GM12874 (cell line): ENCODE results near the gene CPLX4.

Experiments
- TF ChIP-seq, protein P1 (sequence below): IDR thresholded peaks from 2 replicates; pipeline ENCODE4 v1.5.1; 2011; ENCODE audit warnings: low read depth, mild to moderate bottlenecking, control low read depth, low read length, moderate library complexity; ENCODE audit not compliant: insufficient read depth

The CPLX4 gene

DNA sequence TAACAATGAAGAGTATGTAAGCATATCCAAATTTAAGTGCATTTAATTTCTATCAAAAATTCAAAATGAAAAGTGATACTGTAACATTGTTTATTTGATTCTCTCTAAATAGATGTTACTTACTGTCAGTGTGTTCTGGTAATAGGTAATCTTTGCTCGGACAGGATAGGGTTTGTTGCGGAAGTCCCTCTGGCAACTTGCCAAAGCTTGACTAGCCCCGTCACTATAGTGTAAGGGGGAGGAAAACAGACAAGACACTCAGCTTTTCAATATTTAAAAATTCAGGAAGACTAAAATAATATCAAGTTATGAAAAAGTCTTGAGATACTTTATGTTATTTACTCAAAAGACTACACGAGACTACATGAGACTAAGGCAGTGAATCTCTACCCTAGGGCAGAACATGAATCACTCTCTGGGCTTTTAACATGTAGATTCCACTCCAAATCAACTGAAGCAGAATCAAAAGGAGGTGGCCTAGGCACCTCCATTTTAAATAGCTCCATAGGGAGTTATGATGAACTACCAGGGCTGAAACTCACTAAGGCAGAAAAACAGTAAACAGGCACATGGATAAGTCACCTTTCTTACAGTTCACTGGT, 34.7 kb upstream of the CPLX4 start:
- TF ChIP-seq, protein P1, sequence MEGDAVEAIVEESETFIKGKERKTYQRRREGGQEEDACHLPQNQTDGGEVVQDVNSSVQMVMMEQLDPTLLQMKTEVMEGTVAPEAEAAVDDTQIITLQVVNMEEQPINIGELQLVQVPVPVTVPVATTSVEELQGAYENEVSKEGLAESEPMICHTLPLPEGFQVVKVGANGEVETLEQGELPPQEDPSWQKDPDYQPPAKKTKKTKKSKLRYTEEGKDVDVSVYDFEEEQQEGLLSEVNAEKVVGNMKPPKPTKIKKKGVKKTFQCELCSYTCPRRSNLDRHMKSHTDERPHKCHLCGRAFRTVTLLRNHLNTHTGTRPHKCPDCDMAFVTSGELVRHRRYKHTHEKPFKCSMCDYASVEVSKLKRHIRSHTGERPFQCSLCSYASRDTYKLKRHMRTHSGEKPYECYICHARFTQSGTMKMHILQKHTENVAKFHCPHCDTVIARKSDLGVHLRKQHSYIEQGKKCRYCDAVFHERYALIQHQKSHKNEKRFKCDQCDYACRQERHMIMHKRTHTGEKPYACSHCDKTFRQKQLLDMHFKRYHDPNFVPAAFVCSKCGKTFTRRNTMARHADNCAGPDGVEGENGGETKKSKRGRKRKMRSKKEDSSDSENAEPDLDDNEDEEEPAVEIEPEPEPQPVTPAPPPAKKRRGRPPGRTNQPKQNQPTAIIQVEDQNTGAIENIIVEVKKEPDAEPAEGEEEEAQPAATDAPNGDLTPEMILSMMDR: no peak

DNA sequence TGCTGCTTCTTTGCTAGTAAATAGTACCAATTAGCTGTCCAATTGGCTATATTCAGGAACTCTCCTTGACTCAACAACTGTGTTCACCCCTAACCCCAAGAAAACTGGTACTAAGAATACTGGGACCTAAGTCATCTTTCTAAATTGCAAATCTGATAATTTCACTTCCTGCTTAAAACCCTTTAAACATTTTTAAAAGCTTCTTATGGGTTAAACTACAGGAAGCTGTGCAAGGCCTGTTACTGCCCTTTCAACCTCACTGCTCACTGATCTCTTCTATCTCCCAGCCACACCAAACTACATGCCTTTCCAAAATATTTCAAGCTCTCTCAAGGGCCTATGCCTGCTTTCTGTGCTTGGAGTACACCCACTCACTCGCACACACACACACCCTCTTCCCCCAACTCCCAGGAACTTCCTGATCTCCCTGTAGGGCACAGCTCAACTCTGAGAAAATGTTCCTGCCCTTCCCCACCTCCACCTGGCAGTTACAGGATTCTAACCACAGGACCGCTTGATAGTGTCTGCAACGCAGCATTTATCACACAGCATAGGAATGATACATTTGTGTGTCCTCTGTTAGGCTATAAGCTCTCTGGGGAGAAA, 33.9 kb upstream of the CPLX4 start:
- TF ChIP-seq, protein P1: no peak

DNA sequence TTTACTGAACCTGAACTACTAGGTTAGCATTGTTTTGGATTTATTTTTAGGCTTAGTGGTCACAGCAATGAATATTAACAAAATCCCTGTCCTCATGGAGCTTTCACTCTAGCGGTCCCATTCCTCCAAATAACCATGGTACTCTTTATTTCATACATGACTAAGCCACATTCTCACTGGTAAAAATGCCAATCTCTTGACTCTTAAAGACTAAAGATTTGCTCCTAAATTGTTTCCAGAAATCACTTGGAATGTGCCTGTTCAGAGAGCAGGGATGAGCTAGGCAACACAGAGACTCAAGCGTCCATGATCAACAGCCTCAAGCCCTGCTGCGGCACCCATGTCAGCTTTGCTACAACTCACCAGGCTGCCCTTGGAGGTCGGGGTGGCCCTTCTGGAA, 27.1 kb upstream of the CPLX4 start:
- TF ChIP-seq, protein P1: no peak

DNA sequence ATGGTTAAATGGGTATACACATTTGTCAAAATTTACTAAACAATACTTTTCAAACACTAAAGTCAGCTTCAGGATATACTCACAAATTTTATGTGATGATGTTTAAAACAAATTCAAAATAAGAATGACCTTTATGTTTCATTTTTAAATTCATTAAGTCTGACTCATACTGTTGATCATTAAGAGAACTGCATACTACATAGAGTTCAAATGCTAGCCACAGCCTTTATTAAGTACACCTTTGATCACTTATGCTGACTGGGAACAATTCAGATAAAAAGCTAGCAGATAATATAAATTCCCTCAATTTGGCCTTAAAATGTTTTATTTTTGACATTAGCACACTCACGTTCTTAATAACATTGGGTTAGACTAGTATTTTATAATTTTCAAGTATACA, 26.5 kb upstream of the CPLX4 start:
- TF ChIP-seq, protein P1: no peak

DNA sequence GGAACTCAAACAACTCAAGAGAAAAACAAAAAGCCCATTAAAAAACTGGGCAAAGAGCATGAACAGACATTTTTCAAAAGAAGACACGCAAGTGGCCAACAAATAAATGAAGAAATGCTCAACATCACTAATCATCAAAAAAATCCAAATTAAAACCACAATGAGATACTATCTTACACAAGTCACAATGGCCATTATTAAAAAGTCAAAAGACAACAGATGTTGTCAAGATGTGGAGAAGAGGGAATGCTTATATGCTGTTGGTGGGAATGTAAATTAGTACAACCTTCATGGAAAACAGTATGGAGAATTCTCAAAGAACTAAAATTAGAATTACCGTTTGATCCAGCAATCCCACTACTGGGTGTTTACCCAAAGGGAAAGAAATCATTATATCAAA, 25.5 kb upstream of the CPLX4 start:
- TF ChIP-seq, protein P1: no peak

DNA sequence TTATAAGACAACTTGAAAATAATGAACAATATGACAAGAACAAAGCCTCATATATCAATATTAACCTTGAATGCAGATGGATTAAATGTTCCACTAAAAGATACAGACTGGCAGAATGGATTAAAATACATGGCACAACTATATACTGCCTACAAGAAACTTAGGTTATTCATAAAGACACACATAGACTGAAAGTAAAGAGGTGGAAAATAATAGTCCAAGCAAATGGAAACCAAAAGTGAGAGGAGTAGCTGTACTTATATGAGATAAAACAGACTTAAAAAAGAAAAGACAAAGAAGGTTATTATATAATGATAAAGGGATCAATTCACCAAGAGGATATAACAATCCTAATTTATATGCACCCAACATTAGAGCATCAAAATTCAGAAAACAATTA, 22.4 kb upstream of the CPLX4 start:
- TF ChIP-seq, protein P1: no peak

DNA sequence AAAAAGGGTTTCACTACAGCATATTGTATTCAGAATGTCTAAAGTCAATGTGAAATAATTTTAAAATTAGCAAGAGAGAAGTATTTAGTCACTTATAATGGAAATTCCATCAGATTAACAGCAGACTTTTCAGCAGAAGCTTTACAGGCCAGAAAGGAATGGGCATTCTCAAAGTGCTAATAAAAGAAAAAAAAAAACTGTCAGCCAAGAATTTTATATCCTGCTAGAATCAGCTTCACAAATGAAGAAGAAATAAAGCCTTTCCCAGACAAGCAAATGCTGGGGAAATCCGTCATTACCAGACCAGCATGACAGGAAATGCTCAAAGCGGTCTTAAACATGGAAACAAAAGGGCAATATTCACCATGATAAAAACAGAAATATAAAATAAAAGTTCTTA, 21.9 kb upstream of the CPLX4 start:
- TF ChIP-seq, protein P1: no peak

DNA sequence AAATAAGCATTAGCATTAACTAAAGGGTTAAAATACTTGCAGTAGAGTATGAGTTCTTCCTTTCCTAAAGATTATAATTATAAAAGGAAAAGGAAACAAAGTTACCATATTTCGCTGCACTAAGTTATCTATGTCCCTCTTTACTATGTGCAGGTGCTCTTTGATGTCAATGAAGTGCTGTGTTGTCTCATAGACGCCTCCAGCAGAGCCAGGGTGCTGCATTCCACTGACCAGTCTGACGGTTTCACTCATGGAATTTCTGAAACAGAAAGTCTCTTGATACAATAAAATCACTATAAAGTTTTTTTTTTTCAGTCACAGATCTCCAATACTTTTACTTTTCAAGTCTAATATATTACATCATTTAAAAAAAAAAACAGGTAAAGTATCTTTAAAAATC, 14.5 kb upstream of the CPLX4 start:
- TF ChIP-seq, protein P1: no peak
